Measurements from ENCODE around the gene OR10V1. TPM values are rescaled to one million over a fixed set of nuclear protein-coding genes. Genes with fewer than 3 reads are reported as not detected.

OR10V1 gene
- total and polyA plus RNA-seq, 2 donors (not counting 1 experiment from before 2014, with no cell fraction given), result not detected

DNA sequence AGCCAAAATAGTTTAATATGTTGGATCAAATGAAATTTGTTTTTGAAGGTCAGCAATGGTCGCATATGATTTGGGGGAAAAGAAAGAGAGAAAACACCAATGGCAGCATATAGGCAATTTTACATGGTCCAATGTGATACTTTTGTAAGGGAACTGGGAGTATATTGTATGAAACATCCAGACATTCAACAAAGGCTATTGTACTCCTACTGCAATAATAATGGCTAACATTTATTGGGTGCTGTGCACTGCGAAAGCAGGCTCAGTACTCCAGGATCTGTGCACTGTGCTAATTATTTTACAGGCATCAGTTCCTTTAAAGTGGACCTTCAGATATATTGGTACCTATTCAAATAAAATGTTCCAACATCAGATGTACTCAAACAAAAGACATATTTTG lies 5.9 kb upstream of the OR10V1 start:
- no CpG with 5 or more reads among the region's 2 CpGs for WGBS (ENCODE audit: insufficient coverage)
- no peak overlapping the region for H3K4me3 Mint-ChIP-seq
- H4K20me1 ChIP-seq (ENCODE audit: control insufficient read depth, insufficient read depth, low read length, poor library complexity, severe bottlenecking), result no peaks in the 10 kb centered on the region

DNA sequence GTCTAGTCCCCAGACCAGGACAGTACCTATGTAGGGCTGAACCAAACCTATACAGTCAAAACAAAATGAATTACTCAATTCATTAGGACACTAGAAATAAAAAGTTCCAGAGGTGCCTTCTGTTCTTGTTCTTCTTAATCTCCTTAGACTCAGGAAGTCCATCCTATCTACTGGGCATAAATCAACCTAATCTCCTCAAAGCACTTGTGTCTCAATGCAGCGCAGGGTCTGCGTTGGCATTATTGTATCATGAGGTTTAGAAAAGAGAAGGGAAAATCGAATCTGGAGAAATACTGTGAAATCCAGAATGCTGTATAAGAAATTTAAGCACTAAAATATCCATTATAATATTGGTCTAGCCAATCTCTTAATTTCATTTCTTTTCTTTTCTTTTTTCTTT lies 2.4 kb upstream of the OR10V1 start:
- peaks cover 0 to 7% (median 2%) of the 10 kb centered on the region in 4 experiments for H3K27me3 ChIP-seq (replicated peaks in 1 of 4; ENCODE audit: control extremely low read depth in 1 of 4, control insufficient read depth in 3 of 4, insufficient read depth in 4 of 4, low read length in 3 of 4)
- TF ChIP-seq EZH2 (IDR thresholded peaks at IDR 0.05; ENCODE audit: borderline replicate concordance, insufficient read depth, low read depth, low read length, poor library complexity, severe bottlenecking), result no peak
- TF ChIP-seq, protein P1, sequence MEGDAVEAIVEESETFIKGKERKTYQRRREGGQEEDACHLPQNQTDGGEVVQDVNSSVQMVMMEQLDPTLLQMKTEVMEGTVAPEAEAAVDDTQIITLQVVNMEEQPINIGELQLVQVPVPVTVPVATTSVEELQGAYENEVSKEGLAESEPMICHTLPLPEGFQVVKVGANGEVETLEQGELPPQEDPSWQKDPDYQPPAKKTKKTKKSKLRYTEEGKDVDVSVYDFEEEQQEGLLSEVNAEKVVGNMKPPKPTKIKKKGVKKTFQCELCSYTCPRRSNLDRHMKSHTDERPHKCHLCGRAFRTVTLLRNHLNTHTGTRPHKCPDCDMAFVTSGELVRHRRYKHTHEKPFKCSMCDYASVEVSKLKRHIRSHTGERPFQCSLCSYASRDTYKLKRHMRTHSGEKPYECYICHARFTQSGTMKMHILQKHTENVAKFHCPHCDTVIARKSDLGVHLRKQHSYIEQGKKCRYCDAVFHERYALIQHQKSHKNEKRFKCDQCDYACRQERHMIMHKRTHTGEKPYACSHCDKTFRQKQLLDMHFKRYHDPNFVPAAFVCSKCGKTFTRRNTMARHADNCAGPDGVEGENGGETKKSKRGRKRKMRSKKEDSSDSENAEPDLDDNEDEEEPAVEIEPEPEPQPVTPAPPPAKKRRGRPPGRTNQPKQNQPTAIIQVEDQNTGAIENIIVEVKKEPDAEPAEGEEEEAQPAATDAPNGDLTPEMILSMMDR (IDR thresholded peaks at IDR 0.05), result no peak
- H3K4me3 ChIP-seq (ENCODE audit: control extremely low read depth in 1 of 5, extremely low read depth in 1 of 5, insufficient read depth in 1 of 5, low read depth in 2 of 5, low read length in 4 of 5), result no peak overlapping the region
- no peaks in the 10 kb centered on the region for H3K79me2 ChIP-seq (ENCODE audit: control insufficient read depth, insufficient read depth, low read length)
- H2AFZ ChIP-seq (ENCODE audit: insufficient read depth, low read depth, low read length, poor library complexity, severe bottlenecking), result no peak overlapping the region
- no peaks in the 10 kb centered on the region for H3K9me3 ChIP-seq (ENCODE audit: control extremely low read depth in 1 of 3, control insufficient read depth in 2 of 3, insufficient read depth in 1 of 3, low read length in 2 of 3)
- H3K27me3 Mint-ChIP-seq, result peaks cover 40% of the 10 kb centered on the region
- H4K20me1 ChIP-seq (ENCODE audit: control insufficient read depth, insufficient read depth, low read length, poor library complexity, severe bottlenecking), result no peaks in the 10 kb centered on the region
- intact Hi-C loops (cut with micrococcal nuclease), result no loop called here
- no peak for DNase-seq
- H3K27ac Mint-ChIP-seq, result no peak overlapping the region
- no peak overlapping the region for H3K4me2 ChIP-seq (replicated peaks; ENCODE audit: low read depth, low read length, poor library complexity, severe bottlenecking)
- no peak overlapping the region for H3K4me3 Mint-ChIP-seq
- ATAC-seq (ENCODE audit: low read depth), result no peak
- no peak overlapping the region for H3K27ac ChIP-seq (ENCODE audit: low read length in 2 of 2)
- H3K9ac ChIP-seq (ENCODE audit: low read length), result no peak overlapping the region
- no peaks in the 10 kb centered on the region for H3K4me1 Mint-ChIP-seq
- no peaks in the 10 kb centered on the region for H3K4me1 ChIP-seq (ENCODE audit: control insufficient read depth in 2 of 2, insufficient read depth in 2 of 2, low read length in 2 of 2)
- no peaks in the 10 kb centered on the region for H3K9me3 Mint-ChIP-seq (ENCODE audit: insufficient read depth)
- CTCF ChIA-PET, result no interaction called here
- WGBS (ENCODE audit: insufficient coverage), result no CpG with 5 or more reads among the region's 3 CpGs
- POLR2A ChIA-PET, result no interaction called here
- H3K36me3 ChIP-seq (replicated peaks in 1 of 2; ENCODE audit: control extremely low read depth in 1 of 2, control insufficient read depth in 1 of 2, extremely low read depth in 1 of 2, insufficient read depth in 2 of 2, low read length in 1 of 2), result no peaks in the 10 kb centered on the region

More for the DNA sequence above, 5.9 kb upstream of the OR10V1 start:
- Histone ChIP-seq H3K4me3 (ENCODE audit: control extremely low read depth in 1 of 5, extremely low read depth in 1 of 5, insufficient read depth in 1 of 5, low read depth in 2 of 5, low read length in 4 of 5) (no peak overlapping the region), H3K27me3 (replicated peaks in 1 of 4; ENCODE audit: control extremely low read depth in 1 of 4, control insufficient read depth in 3 of 4, insufficient read depth in 4 of 4, low read length in 3 of 4) (peaks cover 0 to 9% (median 2%) of the 10 kb centered on the region in 4 experiments), H2AFZ (ENCODE audit: insufficient read depth, low read depth, low read length, poor library complexity, severe bottlenecking) (no peak overlapping the region), H3K36me3 (replicated peaks in 1 of 2; ENCODE audit: control extremely low read depth in 1 of 2, control insufficient read depth in 1 of 2, extremely low read depth in 1 of 2, insufficient read depth in 2 of 2, low read length in 1 of 2) (no peaks in the 10 kb centered on the region), H3K4me2 (replicated peaks; ENCODE audit: low read depth, low read length, poor library complexity, severe bottlenecking) (no peak overlapping the region), H3K79me2 (ENCODE audit: control insufficient read depth, insufficient read depth, low read length) (no peaks in the 10 kb centered on the region), H3K9me3 (ENCODE audit: control extremely low read depth in 1 of 3, control insufficient read depth in 2 of 3, insufficient read depth in 1 of 3, low read length in 2 of 3) (no peaks in the 10 kb centered on the region), H3K9ac (ENCODE audit: low read length) (no peak overlapping the region), H3K27ac (ENCODE audit: low read length in 2 of 2) (no peak overlapping the region), H3K4me1 (ENCODE audit: control insufficient read depth in 2 of 2, insufficient read depth in 2 of 2, low read length in 2 of 2) (no peaks in the 10 kb centered on the region)
- TF ChIP-seq, protein P1 (IDR thresholded peaks at IDR 0.05), result no peak
- no peak for TF ChIP-seq EZH2 (IDR thresholded peaks at IDR 0.05; ENCODE audit: borderline replicate concordance, insufficient read depth, low read depth, low read length, poor library complexity, severe bottlenecking)
- Mint-ChIP-seq H3K27ac (no peak overlapping the region), H3K4me1 (no peaks in the 10 kb centered on the region), H3K9me3 (ENCODE audit: insufficient read depth) (no peaks in the 10 kb centered on the region), H3K27me3 (peaks cover 52% of the 10 kb centered on the region)
- DNase-seq, result no peak
- ChIA-PET POLR2A (no interaction called here), CTCF (no interaction called here)
- no peak for ATAC-seq (ENCODE audit: low read depth)
- intact Hi-C loops (cut with micrococcal nuclease), result no loop called here
